Smooth muscle cell (in vitro differentiated cells): ENCODE measurements around the gene SRRM2. TPM values are rescaled to one million over a fixed set of nuclear protein-coding genes. Genes with fewer than 3 reads are reported as not detected.

ENCODE experiments used
- DNase-seq: peaks from one replicate; lab custom pipeline; 2025; ENCODE audit not compliant: unreplicated experiment; lab: John Stamatoyannopoulos, UW
- H2AFZ ChIP-seq: fragments of 200-600 bp; sonication (generic); 2 replicates; pipeline ENCODE4 v1.6.0; 2016; ENCODE audit warnings: antibody characterized with exemption, low read depth, mild to moderate bottlenecking
- H3F3A ChIP-seq: fragments of 200-600 bp; sonication (generic); 2 replicates; pipeline ENCODE4 v1.6.0; 2017; ENCODE audit warnings: antibody characterized with exemption, low read depth
- H3K27ac ChIP-seq: fragments of 200-600 bp; sonication (generic); 2 replicates; pipeline ENCODE4 v1.5.1; 2016; ENCODE audit warnings: low read depth, mild to moderate bottlenecking
- H3K27me3 ChIP-seq: fragments of 200-600 bp; sonication (generic); 2 replicates; pipeline ENCODE4 v1.6.1; 2016; ENCODE audit warnings: low read depth, mild to moderate bottlenecking
- H3K36me3 ChIP-seq: fragments of 200-600 bp; sonication (generic); 2 replicates; pipeline ENCODE4 v1.5.1; 2016; ENCODE audit warnings: low read depth
- H3K4me1 ChIP-seq: fragments of 200-600 bp; sonication (generic); 2 replicates; pipeline ENCODE4 v1.5.1; 2016; ENCODE audit warnings: low read depth
- H3K4me2 ChIP-seq: fragments of 200-600 bp; sonication (generic); 2 replicates; pipeline ENCODE4 v1.6.0; 2016; ENCODE audit warnings: mild to moderate bottlenecking
- H3K4me3 ChIP-seq: fragments of 200-600 bp; sonication (generic); 2 replicates; pipeline ENCODE4 v1.5.1; 2016; ENCODE audit warnings: mild to moderate bottlenecking
- H3K79me2 ChIP-seq: fragments of 200-600 bp; sonication (generic); 2 replicates; pipeline ENCODE4 v1.6.0; 2016; ENCODE audit warnings: low read depth, mild to moderate bottlenecking
- H3K9ac ChIP-seq: fragments of 200-600 bp; sonication (generic); 2 replicates; pipeline ENCODE4 v1.6.0; 2016; ENCODE audit warnings: low read depth
- H3K9me3 ChIP-seq: fragments of 200-600 bp; sonication (generic); replicated peaks from 2 replicates; pipeline ENCODE4 v1.5.1; 2016; ENCODE audit warnings: low read depth
- H4K20me1 ChIP-seq: fragments of 200-600 bp; sonication (generic); 2 replicates; pipeline ENCODE4 v1.6.0; 2016; ENCODE audit warnings: low read depth
- WGBS: methylation state at CpG from one replicate; pipeline ENCODE4 v1.1.7; 2016; ENCODE audit warnings: low lambda C conversion rate; 5-methylcytosine and 5-hydroxymethylcytosine counted together
- polyA plus RNA-seq: library from polyadenylated mRNA; unstranded; fragments of >200 nt; fragmentation: Nextera tagmentation; extraction: Ambion mirVana; gene quantifications from 2 replicates; pipeline ENCODE4 v1.2.1, GENCODE V29; 2016
- total RNA-seq: library from RNA; depleted of rRNA; stranded (reverse); fragments of >200 nt; gene quantifications from 2 replicates; pipeline ENCODE4 v1.2.3, GENCODE V29; 2014
- TF ChIP-seq, protein P1 (sequence below): fragments of 200-600 bp; sonication (generic); IDR thresholded peaks from 2 replicates; pipeline ENCODE4 v1.5.1; 2017; ENCODE audit warnings: borderline replicate concordance, mild to moderate bottlenecking, antibody characterized with exemption; ENCODE audit not compliant: insufficient read depth, poor library complexity, severe bottlenecking

SRRM2 gene
- total and polyA plus RNA-seq, 2 experiments from 2014 or later: 125 to 280 TPM

- H3F3A ChIP-seq: peaks cover 4% of the 10 kb centered on the region
- no peak overlapping the region for H3K27ac ChIP-seq
- no peak overlapping the region for H3K9ac ChIP-seq
- H3K4me1 ChIP-seq: no peaks in the 10 kb centered on the region
- no peaks in the 10 kb centered on the region for H3K27me3 ChIP-seq
- no peak overlapping the region for H3K4me3 ChIP-seq
- no peaks in the 10 kb centered on the region for H4K20me1 ChIP-seq
- DNase-seq: no peak
- H3K36me3 ChIP-seq: no peaks in the 10 kb centered on the region
- no peaks in the 10 kb centered on the region for H3K79me2 ChIP-seq
- no peak overlapping the region for H3K4me2 ChIP-seq
- no peaks in the 10 kb centered on the region for H3K9me3 ChIP-seq
- WGBS: 86% methylated on average over 20 of the region's 21 CpGs
- TF ChIP-seq, protein P1, sequence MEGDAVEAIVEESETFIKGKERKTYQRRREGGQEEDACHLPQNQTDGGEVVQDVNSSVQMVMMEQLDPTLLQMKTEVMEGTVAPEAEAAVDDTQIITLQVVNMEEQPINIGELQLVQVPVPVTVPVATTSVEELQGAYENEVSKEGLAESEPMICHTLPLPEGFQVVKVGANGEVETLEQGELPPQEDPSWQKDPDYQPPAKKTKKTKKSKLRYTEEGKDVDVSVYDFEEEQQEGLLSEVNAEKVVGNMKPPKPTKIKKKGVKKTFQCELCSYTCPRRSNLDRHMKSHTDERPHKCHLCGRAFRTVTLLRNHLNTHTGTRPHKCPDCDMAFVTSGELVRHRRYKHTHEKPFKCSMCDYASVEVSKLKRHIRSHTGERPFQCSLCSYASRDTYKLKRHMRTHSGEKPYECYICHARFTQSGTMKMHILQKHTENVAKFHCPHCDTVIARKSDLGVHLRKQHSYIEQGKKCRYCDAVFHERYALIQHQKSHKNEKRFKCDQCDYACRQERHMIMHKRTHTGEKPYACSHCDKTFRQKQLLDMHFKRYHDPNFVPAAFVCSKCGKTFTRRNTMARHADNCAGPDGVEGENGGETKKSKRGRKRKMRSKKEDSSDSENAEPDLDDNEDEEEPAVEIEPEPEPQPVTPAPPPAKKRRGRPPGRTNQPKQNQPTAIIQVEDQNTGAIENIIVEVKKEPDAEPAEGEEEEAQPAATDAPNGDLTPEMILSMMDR: no peak
- H2AFZ ChIP-seq: no peak overlapping the region
These were observed 46.9 kb downstream of the SRRM2 start for GRCh38 chr16:2799205-2799858.

DNA sequence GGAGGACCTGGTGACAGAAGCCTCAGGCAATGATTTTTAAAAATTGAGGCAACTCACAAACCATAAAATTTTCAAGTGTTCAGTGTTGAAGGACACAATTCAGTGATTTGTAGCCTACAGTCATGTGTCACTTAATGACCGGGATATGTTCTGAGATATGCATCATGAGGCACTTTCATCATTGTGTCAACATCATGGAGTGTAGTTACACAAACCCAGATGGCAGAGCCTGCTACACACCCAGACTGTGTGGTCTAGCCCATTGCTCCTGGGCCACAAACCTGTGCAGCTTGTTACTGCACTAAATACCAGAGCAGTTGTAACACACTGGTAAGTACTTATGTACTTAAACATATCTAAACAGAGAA, 47.4 kb downstream of the SRRM2 start:
- Histone ChIP-seq H3K4me1 (no peaks in the 10 kb centered on the region), H3F3A (peaks cover 4% of the 10 kb centered on the region), H3K4me2 (no peak overlapping the region), H2AFZ (no peak overlapping the region), H3K79me2 (no peaks in the 10 kb centered on the region), H3K9ac (no peak overlapping the region), H3K27me3 (no peaks in the 10 kb centered on the region), H4K20me1 (no peaks in the 10 kb centered on the region), H3K9me3 (no peaks in the 10 kb centered on the region), H3K36me3 (no peaks in the 10 kb centered on the region), H3K4me3 (no peak overlapping the region), H3K27ac (no peak overlapping the region)
- no peak for DNase-seq
- 64% methylated on average over 1 of the region's 1 CpG for WGBS
- TF ChIP-seq, protein P1: no peak

GRCh38 chr16:2803545-2804195, 51.2 kb downstream of the SRRM2 start:
- Histone ChIP-seq H2AFZ (no peak overlapping the region), H3K79me2 (no peaks in the 10 kb centered on the region), H3K27ac (no peak overlapping the region), H4K20me1 (no peaks in the 10 kb centered on the region), H3K4me3 (no peak overlapping the region), H3K4me1 (no peaks in the 10 kb centered on the region), H3K27me3 (no peaks in the 10 kb centered on the region), H3K36me3 (no peaks in the 10 kb centered on the region), H3K9me3 (no peaks in the 10 kb centered on the region), H3K9ac (no peak overlapping the region), H3F3A (no peaks in the 10 kb centered on the region), H3K4me2 (no peak overlapping the region)
- DNase-seq: no peak
- TF ChIP-seq, protein P1: no peak
- WGBS: 77% methylated on average over 3 of the region's 3 CpGs

GRCh38 chr16:2804728-2805127, 52.3 kb downstream of the SRRM2 start:
- H3K79me2 ChIP-seq: no peaks in the 10 kb centered on the region
- no peak overlapping the region for H3K27ac ChIP-seq
- WGBS: 92% methylated on average over 4 of the region's 4 CpGs
- H2AFZ ChIP-seq: no peak overlapping the region
- no peaks in the 10 kb centered on the region for H4K20me1 ChIP-seq
- no peak overlapping the region for H3K4me2 ChIP-seq
- H3K9me3 ChIP-seq: no peaks in the 10 kb centered on the region
- H3F3A ChIP-seq: no peaks in the 10 kb centered on the region
- TF ChIP-seq, protein P1: no peak
- no peak for DNase-seq
- H3K36me3 ChIP-seq: no peaks in the 10 kb centered on the region
- H3K4me1 ChIP-seq: no peaks in the 10 kb centered on the region
- H3K4me3 ChIP-seq: no peak overlapping the region
- H3K27me3 ChIP-seq: no peaks in the 10 kb centered on the region
- no peak overlapping the region for H3K9ac ChIP-seq
